H9 (cell line): ENCODE results near the gene ARL17A. TPM values are rescaled to one million over a fixed set of nuclear protein-coding genes. Genes with fewer than 3 reads are reported as not detected.
"Not testable (repeated sequence)": the region's sequence is repeated elsewhere in the genome, so short reads cannot be mapped to it uniquely, and the experiment has no call there.

Experiments used
- DNase-seq: peaks from one replicate; pipeline ENCODE4 v3.0.0-alpha.2; 2017
- H2AFZ ChIP-seq: one replicate; pipeline ENCODE4 v1.6.1; 2013; ENCODE audit warnings: mild to moderate bottlenecking, low read length, control low read depth, moderate library complexity
- H2AK5ac ChIP-seq: 2 replicates; pipeline ENCODE4 v1.6.1; 2013; ENCODE audit warnings: low read length, control low read depth, mixed read lengths; ENCODE audit not compliant: insufficient read length
- H2BK120ac ChIP-seq: one replicate; pipeline ENCODE4 v1.6.1; 2013; ENCODE audit warnings: low read depth, mild to moderate bottlenecking, low read length, control low read depth, inconsistent platforms; ENCODE audit not compliant: poor library complexity, severe bottlenecking
- H2BK12ac ChIP-seq: 2 replicates; pipeline ENCODE4 v1.6.1; 2013; ENCODE audit warnings: low read length, control low read depth, mixed read lengths, low read depth; ENCODE audit not compliant: insufficient read length
- H2BK15ac ChIP-seq: 2 replicates; pipeline ENCODE4 v1.6.1; 2013; ENCODE audit warnings: low read depth, low read length, control low read depth
- H2BK20ac ChIP-seq: one replicate; pipeline ENCODE4 v1.6.1; 2013; ENCODE audit warnings: low read depth, mild to moderate bottlenecking, low read length, control low read depth, inconsistent platforms; ENCODE audit not compliant: poor library complexity, severe bottlenecking
- H2BK5ac ChIP-seq: 2 replicates; pipeline ENCODE4 v1.6.1; 2013; ENCODE audit warnings: low read length, control low read depth, mixed read lengths; ENCODE audit not compliant: insufficient read length
- H3K14ac ChIP-seq: 2 replicates; pipeline ENCODE4 v1.6.1; 2013; ENCODE audit warnings: low read length, control low read depth; ENCODE audit not compliant: insufficient read depth
- H3K18ac ChIP-seq: 2 replicates; pipeline ENCODE4 v1.6.1; 2013; ENCODE audit warnings: low read depth, mild to moderate bottlenecking, mixed read lengths, low read length, control low read depth; ENCODE audit not compliant: insufficient read length
- H3K23ac ChIP-seq: 2 replicates; pipeline ENCODE4 v1.6.1; 2013; ENCODE audit warnings: low read length, control low read depth, mixed read lengths, low read depth; ENCODE audit not compliant: insufficient read length
- H3K23me2 ChIP-seq: 2 replicates; pipeline ENCODE4 v1.6.1; 2013; ENCODE audit warnings: low read depth, mild to moderate bottlenecking, mixed read lengths, low read length, control low read depth; ENCODE audit not compliant: insufficient read length, poor library complexity, severe bottlenecking
- H3K27ac ChIP-seq: 2 replicates; pipeline ENCODE4 v1.5.1; 2013; ENCODE audit warnings: low read length, control low read depth, mixed read lengths, low read depth; ENCODE audit not compliant: insufficient read length
- H3K27me3 ChIP-seq: 2 replicates; pipeline ENCODE4 v1.6.1; 2013; ENCODE audit warnings: low read length, control low read depth, inconsistent platforms; ENCODE audit not compliant: insufficient read depth
- H3K4ac ChIP-seq: 2 replicates; pipeline ENCODE4 v1.6.1; 2013; ENCODE audit warnings: low read depth, mild to moderate bottlenecking, control low read depth, inconsistent platforms, low read length, moderate library complexity
- H3K4me1 ChIP-seq: 2 replicates; pipeline ENCODE4 v1.6.1; 2013; ENCODE audit warnings: low read length, control low read depth, inconsistent platforms; ENCODE audit not compliant: insufficient read depth
- H3K4me2 ChIP-seq: 2 replicates; pipeline ENCODE4 v1.6.1; 2013; ENCODE audit warnings: low read length, control low read depth, mixed read lengths; ENCODE audit not compliant: insufficient read length, insufficient read depth
- H3K56ac ChIP-seq: 2 replicates; pipeline ENCODE4 v1.6.1; 2013; ENCODE audit warnings: low read depth, mild to moderate bottlenecking, mixed read lengths, low read length, control low read depth; ENCODE audit not compliant: insufficient read length
- H3K79me1 ChIP-seq: 2 replicates; pipeline ENCODE4 v1.6.1; 2013; ENCODE audit warnings: low read depth, mild to moderate bottlenecking, moderate library complexity, low read length, control low read depth, inconsistent platforms; ENCODE audit not compliant: insufficient read depth, poor library complexity, severe bottlenecking
- H3K79me2 ChIP-seq: 2 replicates; pipeline ENCODE4 v1.6.1; 2013; ENCODE audit warnings: low read length, control low read depth, inconsistent platforms; ENCODE audit not compliant: insufficient read depth
- H3K9ac ChIP-seq: 2 replicates; pipeline ENCODE4 v1.6.1; 2013; ENCODE audit warnings: low read length, control low read depth, mixed read lengths; ENCODE audit not compliant: insufficient read length; ENCODE audit errors: extremely low read depth
- H3K9me3 ChIP-seq: one replicate; pipeline ENCODE4 v1.6.1; 2013; ENCODE audit warnings: low read depth, low read length, inconsistent platforms; ENCODE audit not compliant: control insufficient read depth
- H3T11ph ChIP-seq: one replicate; pipeline ENCODE4 v1.6.1; 2013; ENCODE audit warnings: mild to moderate bottlenecking, low read length, control low read depth, inconsistent platforms
- H4K20me1 ChIP-seq: one replicate; pipeline ENCODE4 v1.6.1; 2013; ENCODE audit not compliant: control insufficient read depth, insufficient read length, insufficient read depth
- H4K5ac ChIP-seq: 2 replicates; pipeline ENCODE4 v1.6.1; 2013; ENCODE audit warnings: low read depth, mild to moderate bottlenecking, mixed read lengths, low read length, control low read depth; ENCODE audit not compliant: insufficient read length
- H4K8ac ChIP-seq: replicated peaks from 2 replicates; pipeline ENCODE4 v1.6.1; 2013; ENCODE audit warnings: low read length, control low read depth, mixed read lengths, low read depth; ENCODE audit not compliant: insufficient read length
- H4K91ac ChIP-seq: 2 replicates; pipeline ENCODE4 v1.6.1; 2013; ENCODE audit warnings: low read depth, mild to moderate bottlenecking, moderate library complexity, mixed read lengths, low read length, control low read depth; ENCODE audit not compliant: insufficient read length
- H3K27ac Mint-ChIP-seq, 3 experiments: 2 replicates in 2 of 3; 3 replicates in 1 of 3; pipeline ENCODE4 v1.8.0; 2020 to 2021; ENCODE audit warnings: mixed read lengths in 3 of 3, mild to moderate bottlenecking in 1 of 3, moderate library complexity in 1 of 3
- H3K27me3 Mint-ChIP-seq: 2 replicates; pipeline ENCODE4 v1.8.0; 2021; ENCODE audit warnings: low read depth, mild to moderate bottlenecking, moderate library complexity, mixed read lengths
- H3K36me3 Mint-ChIP-seq, 3 experiments: 2 replicates in 2 of 3; 3 replicates in 1 of 3; pipeline ENCODE4 v1.8.0; 2020 to 2021; ENCODE audit warnings: low read depth in 3 of 3, mixed read lengths in 3 of 3; ENCODE audit not compliant: insufficient read depth in 1 of 3
- H3K4me1 Mint-ChIP-seq, 2 experiments: 2 replicates each; pipeline ENCODE4 v1.8.0; 2020; ENCODE audit warnings: mixed read lengths in 2 of 2
- H3K4me3 Mint-ChIP-seq, 2 experiments: 2 replicates in 1 of 2; 3 replicates in 1 of 2; pipeline ENCODE4 v1.8.0; 2020 to 2021; ENCODE audit warnings: mild to moderate bottlenecking in 2 of 2, mixed read lengths in 2 of 2, moderate library complexity in 1 of 2
- H3K9me3 Mint-ChIP-seq, 2 experiments: 2 replicates in 1 of 2; 3 replicates in 1 of 2; pipeline ENCODE4 v1.8.0; 2020; ENCODE audit warnings: mild to moderate bottlenecking in 2 of 2, mixed read lengths in 2 of 2, moderate library complexity in 1 of 2
- WGBS: extraction: QIAGEN DNeasy Blood & Tissue Kit; methylation state at CpG from one replicate; pipeline ENCODE4 v1.1.7; 2013; ENCODE audit warnings: missing lambda C conversion rate, low lambda C conversion rate, mixed read lengths; ENCODE audit not compliant: insufficient read length; ENCODE audit errors: extremely low coverage; 5-methylcytosine and 5-hydroxymethylcytosine counted together
- total RNA-seq: library from RNA; stranded (reverse); gene quantifications from 2 replicates; pipeline ENCODE4 v1.2.1, GENCODE V29; 2021

Gene ARL17A
- total RNA-seq, 1 experiment from 2014 or later, result 12.2 TPM

DNA sequence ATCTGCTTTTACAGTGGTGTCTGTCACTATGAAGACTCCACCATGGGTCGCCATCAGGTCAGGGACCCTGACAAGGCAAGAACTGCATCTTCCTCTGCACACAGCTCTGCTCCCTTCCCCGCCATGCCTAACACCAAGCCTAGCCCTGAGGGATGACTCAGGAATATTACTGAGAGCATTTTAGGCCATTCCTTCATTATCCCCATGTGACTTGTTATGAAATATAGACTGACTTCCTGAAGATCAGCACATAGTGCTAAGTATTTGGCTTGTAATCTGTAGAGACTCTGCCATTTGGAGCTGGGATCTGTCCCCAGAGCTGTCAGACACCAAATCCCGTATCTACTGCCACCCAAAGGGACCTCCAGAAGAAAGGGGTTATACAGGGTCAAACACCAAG, 19.4 kb downstream of the ARL17A start:
- H3K56ac ChIP-seq, H3K4me2 ChIP-seq, H3K14ac ChIP-seq, H3K23ac ChIP-seq, H3K23me2 ChIP-seq, H3K27me3 Mint-ChIP-seq, H3K4ac ChIP-seq, H2BK120ac ChIP-seq, H3K18ac ChIP-seq, H2BK5ac ChIP-seq, DNase-seq, H3K27ac Mint-ChIP-seq, H4K8ac ChIP-seq, H3K4me1 ChIP-seq, H2BK20ac ChIP-seq, H2AFZ ChIP-seq, H2AK5ac ChIP-seq, H3K9me3 ChIP-seq, H3K4me3 Mint-ChIP-seq, H3K27ac ChIP-seq, H3K79me1 ChIP-seq, H3K79me2 ChIP-seq, H3K27me3 ChIP-seq, H4K20me1 ChIP-seq, H4K5ac ChIP-seq, H3K9me3 Mint-ChIP-seq, H3K4me1 Mint-ChIP-seq, H3K36me3 Mint-ChIP-seq, H3T11ph ChIP-seq, H2BK15ac ChIP-seq, H4K91ac ChIP-seq, H2BK12ac ChIP-seq, H3K9ac ChIP-seq: not testable (repeated sequence)
- WGBS, result no CpG with 5 or more reads among the region's 3 CpGs

DNA sequence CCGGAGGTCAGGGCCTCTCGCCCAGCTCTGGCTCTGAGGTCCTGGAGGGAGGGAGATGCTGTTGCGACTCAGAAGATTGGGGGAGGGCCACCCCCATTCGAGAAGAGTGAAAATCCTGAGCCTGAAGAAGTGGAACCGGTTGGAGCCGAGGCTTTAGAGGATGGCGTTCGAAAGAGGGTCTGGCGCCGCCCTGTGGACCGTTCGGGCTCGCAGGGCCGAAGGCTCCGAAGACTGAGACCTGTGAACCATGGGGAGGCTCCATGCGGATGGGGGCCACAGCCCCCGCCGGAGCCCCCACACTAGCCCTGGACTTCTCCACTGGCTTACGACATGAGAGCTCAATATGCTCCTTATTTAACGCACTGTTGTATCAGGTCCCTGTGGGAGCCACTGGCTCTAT, 20.3 kb downstream of the ARL17A start:
- H3K56ac ChIP-seq, H2BK120ac ChIP-seq, H3K4me1 Mint-ChIP-seq, H3K9me3 ChIP-seq, H3K4me3 Mint-ChIP-seq, H3T11ph ChIP-seq, H3K27me3 ChIP-seq, H3K9me3 Mint-ChIP-seq, H3K36me3 Mint-ChIP-seq, H3K27me3 Mint-ChIP-seq, DNase-seq, H3K23ac ChIP-seq, H2BK5ac ChIP-seq, H3K4me2 ChIP-seq, H3K27ac Mint-ChIP-seq, H3K14ac ChIP-seq, H3K79me1 ChIP-seq, H4K20me1 ChIP-seq, H2BK15ac ChIP-seq, H4K8ac ChIP-seq, H3K4me1 ChIP-seq, H2BK20ac ChIP-seq, H2BK12ac ChIP-seq, H3K9ac ChIP-seq, H2AFZ ChIP-seq, H3K23me2 ChIP-seq, H3K4ac ChIP-seq, H4K5ac ChIP-seq, H3K27ac ChIP-seq, H4K91ac ChIP-seq, H2AK5ac ChIP-seq, H3K18ac ChIP-seq, H3K79me2 ChIP-seq: not testable (repeated sequence)
- WGBS, result no CpG with 5 or more reads among the region's 20 CpGs
